Keratinocyte (primary cell): ENCODE data around the gene DDX4. TPM values are rescaled to one million over a fixed set of nuclear protein-coding genes. Genes with fewer than 3 reads are reported as not detected.

Experiments
- DNase-seq: peaks from one replicate; pipeline ENCODE4 v3.0.0-alpha.2; 2011; ENCODE audit warnings: low read depth, missing footprints, low spot score
- FAIRE-seq: peaks from 2 replicates; lab custom pipeline; 2011; peaks lifted over from hg19 to GRCh38; lab: Jason Lieb, UNC
- H2AFZ ChIP-seq: 2 replicates; pipeline ENCODE4 v1.6.0; 2012; ENCODE audit warnings: low read length, control low read depth, inconsistent platforms; ENCODE audit not compliant: control insufficient read depth
- H3K27ac ChIP-seq: 2 replicates; pipeline ENCODE4 v1.5.1; 2011; ENCODE audit warnings: low read length; ENCODE audit not compliant: control insufficient read depth, insufficient read depth
- H3K27me3 ChIP-seq: 3 replicates; pipeline ENCODE4 v1.6.0; 2011; ENCODE audit warnings: low read length; ENCODE audit not compliant: control insufficient read depth, insufficient read depth; ENCODE audit errors: extremely low read depth
- H3K36me3 ChIP-seq, 2 experiments: 2 replicates in 1 of 2; 3 replicates in 1 of 2; pipeline ENCODE4 v1.5.1; 2011; ENCODE audit warnings: low read length in 2 of 2, mild to moderate bottlenecking in 1 of 2; ENCODE audit not compliant: control insufficient read depth in 2 of 2, insufficient read depth in 2 of 2; ENCODE audit errors: extremely low read depth in 1 of 2
- H3K4me1 ChIP-seq: 3 replicates; pipeline ENCODE4 v1.5.1; 2011; ENCODE audit warnings: low read length; ENCODE audit not compliant: control insufficient read depth, insufficient read depth; ENCODE audit errors: extremely low read depth
- H3K4me2 ChIP-seq: 3 replicates; pipeline ENCODE4 v1.6.0; 2011; ENCODE audit warnings: low read depth, low read length; ENCODE audit not compliant: control insufficient read depth, insufficient read depth; ENCODE audit errors: extremely low read depth
- H3K4me3 ChIP-seq, 3 experiments: fragments of 200-600 bp in 1 of 3; sonication (generic) in 1 of 3; 2 replicates in 2 of 3; 3 replicates in 1 of 3; pipeline ENCODE4 v1.5.1; 2011 to 2016; ENCODE audit warnings: low read length in 3 of 3, mild to moderate bottlenecking in 3 of 3, control low read depth in 2 of 3, inconsistent platforms in 1 of 3, low read depth in 1 of 3, mixed read lengths in 1 of 3, mixed run types in 1 of 3, moderate library complexity in 1 of 3; ENCODE audit not compliant: control insufficient read depth in 2 of 3, insufficient read depth in 2 of 3; ENCODE audit errors: extremely low read depth in 1 of 3
- H3K79me2 ChIP-seq: 2 replicates; pipeline ENCODE4 v1.6.0; 2012; ENCODE audit warnings: low read length; ENCODE audit not compliant: control insufficient read depth, insufficient read depth
- H3K9ac ChIP-seq: 3 replicates; pipeline ENCODE4 v1.6.0; 2011; ENCODE audit warnings: low read length; ENCODE audit not compliant: control insufficient read depth, insufficient read depth; ENCODE audit errors: extremely low read depth
- H3K9me1 ChIP-seq: 3 replicates; pipeline ENCODE4 v1.6.0; 2011; ENCODE audit warnings: low read length; ENCODE audit not compliant: control insufficient read depth, insufficient read depth; ENCODE audit errors: extremely low read depth
- H3K9me3 ChIP-seq: 2 replicates; pipeline ENCODE4 v1.5.1; 2012; ENCODE audit warnings: low read depth, low read length; ENCODE audit not compliant: control insufficient read depth
- H4K20me1 ChIP-seq: 3 replicates; pipeline ENCODE4 v1.6.0; 2011; ENCODE audit warnings: low read length; ENCODE audit not compliant: control insufficient read depth, insufficient read depth; ENCODE audit errors: extremely low read depth
- EZH2 ChIP-seq: IDR thresholded peaks from one replicate; pipeline ENCODE4 v1.6.1; 2012; ENCODE audit warnings: inconsistent platforms, mild to moderate bottlenecking, low read length, moderate library complexity
- dilution Hi-C: fragments of 300-500 bp; cut with MboI; formaldehyde crosslinking; loops from one replicate; pipeline ENCODE4 v1.7.0; 2020; ENCODE audit warnings: low sequenced_read_pairs; ENCODE audit not compliant: extremely low pct_ligation_motif_present
- polyA plus RNA-seq, 5 experiments: library from polyadenylated mRNA; depleted of rRNA in 3 of 5; stranded (reverse) in 3 of 5; stranded (forward) in 1 of 5; unstranded in 1 of 5; fragments of >200 nt; gene quantifications; 1 replicate in 1 of 5; 2 replicates in 3 of 5; 3 replicates in 1 of 5; pipeline versions ENCODE4 v1.2.1 to v1.2.3, GENCODE V29; 2011 to 2012; ENCODE audit warnings: missing spikeins in 2 of 5, low read depth in 1 of 5, low replicate concordance in 1 of 5
- TF ChIP-seq, protein P1 (sequence below), 3 experiments: IDR thresholded peaks in 1 of 3; conservative IDR thresholded peaks in 1 of 3; optimal IDR thresholded peaks in 1 of 3; 2 replicates in 2 of 3; 3 replicates in 1 of 3; pipeline versions ENCODE3 to v1.5.1; 2011; ENCODE audit warnings: low read length in 3 of 3, mild to moderate bottlenecking in 3 of 3, moderate library complexity in 2 of 3, control low read depth in 1 of 3, inconsistent platforms in 1 of 3; ENCODE audit not compliant: insufficient read depth in 2 of 3; ENCODE audit errors: extremely low read depth in 1 of 3

Gene DDX4
- polyA plus RNA-seq, 1 donor (not counting 4 experiments of a cell fraction or from before 2014, with no cell fraction given), result 0.04 TPM

DNA sequence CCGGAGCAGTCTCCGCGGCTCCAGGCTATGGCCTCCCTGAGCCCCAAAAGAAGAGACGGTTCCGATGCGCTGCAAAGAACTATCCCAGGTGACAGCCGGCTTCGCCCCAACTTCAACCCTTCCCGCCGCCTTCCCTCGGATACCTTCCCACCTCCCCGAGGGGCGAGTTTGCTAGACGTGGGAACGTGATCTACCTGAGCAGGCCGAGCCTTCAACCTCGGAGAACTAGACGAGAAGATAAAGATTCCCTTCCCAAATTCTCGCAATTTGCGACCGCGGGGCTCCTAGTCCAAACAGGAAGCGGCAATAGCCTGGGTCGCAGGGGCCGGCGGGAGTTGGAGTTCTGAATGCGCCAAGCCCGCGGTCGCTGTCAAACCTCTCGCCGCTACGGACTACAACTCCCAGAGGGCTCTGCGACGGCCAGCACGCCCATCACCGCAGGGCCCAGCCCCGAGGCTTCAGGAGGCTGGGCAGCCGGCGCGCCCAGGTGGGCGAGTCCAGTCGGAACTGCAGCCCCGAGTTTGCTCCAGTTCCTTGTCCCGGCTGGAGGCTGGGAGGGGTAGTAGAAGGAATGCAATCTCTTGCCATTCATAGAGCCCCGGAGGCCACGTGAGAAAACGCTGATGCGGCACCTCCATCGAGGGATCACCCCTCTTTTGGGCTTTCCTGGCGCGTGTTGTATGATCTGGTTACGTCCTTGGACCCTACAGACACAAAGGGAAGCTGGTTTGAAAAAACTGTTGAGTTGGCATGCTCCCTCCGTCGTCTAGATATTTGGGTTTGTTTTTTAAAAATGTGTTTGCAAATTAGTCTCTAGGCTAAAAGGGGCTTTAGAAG lies 25.6 kb upstream of the DDX4 start, which contains the start of gene SLC38A9:
Gene SLC38A9, minus strand, starts transcription at position 302 of the 837 bp plus-strand sequence. CDS start 14,366 bp downstream, outside the sequence.
- FAIRE-seq, result peak; percentile 20
- Histone ChIP-seq H3K27ac (peak within 1 kb of the TSS; percentile 70), H3K36me3 (no peaks in the 10 kb centered on the region), H3K27me3 (no peaks in the 10 kb centered on the region), H3K9ac (peak within 1 kb of the TSS; percentile 84), H3K4me3 (peak within 1 kb of the TSS; percentile 69 to 79 (median 79)), H3K4me1 (peaks cover 11% of the 10 kb centered on the region), H4K20me1 (no peaks in the 10 kb centered on the region), H3K4me2 (peak within 1 kb of the TSS; percentile 94), H3K9me3 (no peaks in the 10 kb centered on the region), H3K79me2 (peaks cover 6% of the 10 kb centered on the region), H3K9me1 (no peaks in the 10 kb centered on the region), H2AFZ (peak within 1 kb of the TSS; percentile 93)
- dilution Hi-C loops, result no loop called here
- no peak for TF ChIP-seq EZH2
- TF ChIP-seq, protein P1, sequence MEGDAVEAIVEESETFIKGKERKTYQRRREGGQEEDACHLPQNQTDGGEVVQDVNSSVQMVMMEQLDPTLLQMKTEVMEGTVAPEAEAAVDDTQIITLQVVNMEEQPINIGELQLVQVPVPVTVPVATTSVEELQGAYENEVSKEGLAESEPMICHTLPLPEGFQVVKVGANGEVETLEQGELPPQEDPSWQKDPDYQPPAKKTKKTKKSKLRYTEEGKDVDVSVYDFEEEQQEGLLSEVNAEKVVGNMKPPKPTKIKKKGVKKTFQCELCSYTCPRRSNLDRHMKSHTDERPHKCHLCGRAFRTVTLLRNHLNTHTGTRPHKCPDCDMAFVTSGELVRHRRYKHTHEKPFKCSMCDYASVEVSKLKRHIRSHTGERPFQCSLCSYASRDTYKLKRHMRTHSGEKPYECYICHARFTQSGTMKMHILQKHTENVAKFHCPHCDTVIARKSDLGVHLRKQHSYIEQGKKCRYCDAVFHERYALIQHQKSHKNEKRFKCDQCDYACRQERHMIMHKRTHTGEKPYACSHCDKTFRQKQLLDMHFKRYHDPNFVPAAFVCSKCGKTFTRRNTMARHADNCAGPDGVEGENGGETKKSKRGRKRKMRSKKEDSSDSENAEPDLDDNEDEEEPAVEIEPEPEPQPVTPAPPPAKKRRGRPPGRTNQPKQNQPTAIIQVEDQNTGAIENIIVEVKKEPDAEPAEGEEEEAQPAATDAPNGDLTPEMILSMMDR (optimal IDR thresholded peaks at IDR 0.05 in 1 of 3, IDR thresholded peaks at IDR 0.05 in 1 of 3, conservative IDR thresholded peaks at IDR 0.05 in 1 of 3; ENCODE audit: extremely low read depth in 1 of 3, insufficient read depth in 2 of 3, low read length in 3 of 3), result no peak
- peak; percentile 45 for DNase-seq

DNA sequence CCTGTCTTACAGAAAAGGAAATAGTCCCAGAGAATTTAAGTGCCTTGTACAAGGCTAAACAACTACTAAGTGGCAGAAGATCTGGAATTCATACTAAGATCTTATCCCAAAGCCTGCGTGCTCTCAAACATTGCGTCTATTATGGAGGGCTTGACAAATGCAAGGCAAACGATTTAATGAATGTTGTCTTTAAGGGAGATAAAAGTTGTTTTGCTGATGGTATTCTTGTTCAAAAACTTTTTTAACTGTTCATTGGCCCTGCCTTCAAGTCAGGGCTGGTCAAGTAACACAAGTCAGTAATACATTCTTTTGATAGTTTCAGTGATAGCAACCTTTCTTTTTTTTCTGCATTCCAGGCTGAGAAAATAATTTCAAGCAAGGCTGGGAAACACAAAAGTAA lies 24.0 kb upstream of the DDX4 start:
- H3K9me1 ChIP-seq, result no peaks in the 10 kb centered on the region
- no peaks in the 10 kb centered on the region for H3K36me3 ChIP-seq
- dilution Hi-C loops, result no loop called here
- no peak overlapping the region for H2AFZ ChIP-seq
- H3K9me3 ChIP-seq, result no peaks in the 10 kb centered on the region
- no peak overlapping the region for H3K4me2 ChIP-seq
- peaks cover 9% of the 10 kb centered on the region for H3K4me1 ChIP-seq
- no peak overlapping the region for H3K4me3 ChIP-seq
- H3K27ac ChIP-seq, result no peak overlapping the region
- TF ChIP-seq, protein P1 (optimal IDR thresholded peaks at IDR 0.05 in 1 of 3, IDR thresholded peaks at IDR 0.05 in 1 of 3, conservative IDR thresholded peaks at IDR 0.05 in 1 of 3; ENCODE audit: extremely low read depth in 1 of 3, insufficient read depth in 2 of 3, low read length in 3 of 3), result no peak
- TF ChIP-seq EZH2, result no peak
- FAIRE-seq (no peak), DNase-seq (no peak)
- H3K27me3 ChIP-seq, result no peaks in the 10 kb centered on the region
- H3K79me2 ChIP-seq, result peaks cover 6% of the 10 kb centered on the region
- no peak overlapping the region for H3K9ac ChIP-seq
- no peaks in the 10 kb centered on the region for H4K20me1 ChIP-seq
